Measurements from ENCODE around the gene ULK2.

ULK2 gene

GRCh38 chr17:19812407-19812806, 55.3 kb downstream of the ULK2 start:
- no peak for DNase-seq (ENCODE audit: low spot score)
- TF ChIP-seq CTCF (IDR thresholded peaks at IDR 0.05; ENCODE audit: borderline replicate concordance, control extremely low read depth, extremely low read depth, insufficient read depth, missing control alignments) = peak; percentile 3

GRCh38 chr17:19805006-19805405, 62.7 kb downstream of the ULK2 start:
- DNase-seq (ENCODE audit: low spot score) = no peak
- in situ Hi-C loops (cut with MboI; ENCODE audit: low sequenced_read_pairs, unreplicated experiment) = no loop called here
- no peak for TF ChIP-seq CTCF (IDR thresholded peaks at IDR 0.05; ENCODE audit: borderline replicate concordance, control extremely low read depth, extremely low read depth, insufficient read depth, missing control alignments)

More at GRCh38 chr17:19812407-19812806, 55.3 kb downstream of the ULK2 start:
- in situ Hi-C loops (cut with MboI; ENCODE audit: low sequenced_read_pairs, unreplicated experiment) = no loop called here

GRCh38 chr17:19800571-19800970, 67.2 kb downstream of the ULK2 start:
- TF ChIP-seq CTCF (IDR thresholded peaks at IDR 0.05; ENCODE audit: borderline replicate concordance, control extremely low read depth, extremely low read depth, insufficient read depth, missing control alignments) = no peak
- in situ Hi-C loops (cut with MboI; ENCODE audit: low sequenced_read_pairs, unreplicated experiment) = no loop called here
- no peak for DNase-seq (ENCODE audit: low spot score)

- DNase-seq (ENCODE audit: low spot score) = no peak
- no peak for TF ChIP-seq CTCF (IDR thresholded peaks at IDR 0.05; ENCODE audit: borderline replicate concordance, control extremely low read depth, extremely low read depth, insufficient read depth, missing control alignments)
- in situ Hi-C loops (cut with MboI; ENCODE audit: low sequenced_read_pairs, unreplicated experiment) = no loop called here
Measured at GRCh38 chr17:19799796-19800195, 67.9 kb downstream of the ULK2 start.

- TF ChIP-seq CTCF (IDR thresholded peaks at IDR 0.05; ENCODE audit: borderline replicate concordance, control extremely low read depth, extremely low read depth, insufficient read depth, missing control alignments) = no peak
- in situ Hi-C loops (cut with MboI; ENCODE audit: low sequenced_read_pairs, unreplicated experiment) = no loop called here
- no peak for DNase-seq (ENCODE audit: low spot score)
Measured at GRCh38 chr17:19796457-19796856, 71.3 kb downstream of the ULK2 start.

- in situ Hi-C loops (cut with MboI; ENCODE audit: low sequenced_read_pairs, unreplicated experiment) = no loop called here
- DNase-seq (ENCODE audit: low spot score) = no peak
- no peak for TF ChIP-seq CTCF (IDR thresholded peaks at IDR 0.05; ENCODE audit: borderline replicate concordance, control extremely low read depth, extremely low read depth, insufficient read depth, missing control alignments)
Measured at GRCh38 chr17:19791918-19792550, 75.7 kb downstream of the ULK2 start.

All from GM13976 (cell line).